Panc1 (cell line): Measurements from ENCODE around the gene LETMD1. TPM values are rescaled to one million over a fixed set of nuclear protein-coding genes. Genes with fewer than 3 reads are reported as not detected.

ENCODE experiments used
- ATAC-seq: fragments of 200-7000 bp; cut with Tn5 transposase; 2 replicates; pipeline ENCODE4 v1.9.1; 2020; ENCODE audit warnings: mild to moderate bottlenecking, moderate library complexity
- BruUV-seq: library from RNA; stranded (reverse); fragments of 400-500 nt; replicated peaks from 2 replicates; lab custom pipeline; 2021; lab: Mats Ljungman, UMichigan
- CTCF ChIA-PET: fragments of 300-600 bp; sonication (Branson Sonifier 250); formaldehyde crosslinking; loops from one replicate; lab custom pipeline; 2022; ENCODE audit warnings: antibody characterized with exemption; lab: Charles Lee
- POLR2A ChIA-PET: fragments of 300-600 bp; sonication (Branson Sonifier 250); formaldehyde crosslinking; loops from one replicate; lab custom pipeline; 2022; ENCODE audit warnings: antibody characterized with exemption; lab: Charles Lee
- DNase-seq: peaks from one replicate; pipeline ENCODE4 v3.0.0-alpha.2; 2010; ENCODE audit warnings: low read depth, low spot score
- H3K27ac ChIP-seq: 2 replicates; pipeline ENCODE4 v1.5.1; 2011; ENCODE audit warnings: mild to moderate bottlenecking, low read length, inconsistent platforms
- H3K27me3 ChIP-seq: fragments of 200-500 bp; sonication (Bioruptor generic); 2 replicates; pipeline ENCODE4 v1.6.0; 2014; ENCODE audit warnings: low read length, inconsistent platforms; ENCODE audit not compliant: control insufficient read depth, insufficient read depth
- H3K36me3 ChIP-seq: fragments of 200-500 bp; sonication (Bioruptor generic); 2 replicates; pipeline ENCODE4 v1.5.1; 2014; ENCODE audit warnings: inconsistent platforms, mild to moderate bottlenecking, low read length, moderate library complexity; ENCODE audit not compliant: control insufficient read depth, insufficient read depth
- H3K4me1 ChIP-seq: 2 replicates; pipeline ENCODE4 v1.5.1; 2011; ENCODE audit warnings: inconsistent platforms, mild to moderate bottlenecking, low read length, moderate library complexity; ENCODE audit not compliant: control insufficient read depth, insufficient read depth
- H3K4me3 ChIP-seq, 2 experiments: 2 replicates each; pipeline ENCODE4 v1.5.1; 2011 to 2012; ENCODE audit warnings: low read depth in 2 of 2, low read length in 2 of 2, mild to moderate bottlenecking in 2 of 2, inconsistent platforms in 1 of 2, moderate library complexity in 1 of 2
- H3K9me3 ChIP-seq: fragments of 200-500 bp; sonication (Bioruptor generic); 2 replicates; pipeline ENCODE4 v1.5.1; 2014; ENCODE audit warnings: low read depth, mild to moderate bottlenecking, inconsistent platforms, low read length, moderate library complexity; ENCODE audit not compliant: control insufficient read depth, insufficient read depth
- CTCF ChIP-seq: fragments of 450-650 bp; IDR thresholded peaks from 2 replicates; pipeline ENCODE4 v1.5.1; 2017; ENCODE audit warnings: mild to moderate bottlenecking
- POLR2AphosphoS5 ChIP-seq: IDR thresholded peaks from 2 replicates; pipeline ENCODE4 v1.6.1; 2012; ENCODE audit warnings: mild to moderate bottlenecking, low read depth, low read length, moderate library complexity
- REST ChIP-seq, 2 experiments: IDR thresholded peaks; 2 replicates each; pipeline ENCODE4 v1.6.1; 2011 to 2012; ENCODE audit warnings: low read depth in 2 of 2, control low read depth in 1 of 2, low read length in 1 of 2, mild to moderate bottlenecking in 1 of 2, moderate library complexity in 1 of 2; ENCODE audit not compliant: insufficient read depth in 1 of 2
- SIN3A ChIP-seq: IDR thresholded peaks from 2 replicates; pipeline ENCODE4 v1.6.1; 2012; ENCODE audit warnings: low read depth, mild to moderate bottlenecking, low read length, moderate library complexity, borderline replicate concordance; ENCODE audit not compliant: insufficient read depth
- TCF7L2 ChIP-seq: IDR thresholded peaks from 2 replicates; pipeline ENCODE4 v1.6.1; 2011; ENCODE audit warnings: mild to moderate bottlenecking, low read depth, low read length, inconsistent platforms
- in situ Hi-C: cut with HindIII; loops from 2 replicates; pipeline ENCODE4 v1.10.0; 2016; ENCODE audit warnings: low sequenced_read_pairs, low pct_unique_long_range_greater_than_20kb
- intact Hi-C: fragments of 100-400 bp; cut with micrococcal nuclease; formaldehyde crosslinking; loops from one replicate; pipeline ENCODE4 v1.10.0; 2022; ENCODE audit not compliant: unreplicated experiment
- total RNA-seq: library from RNA; stranded (reverse); gene quantifications from one replicate; pipeline ENCODE4 v1.2.1, GENCODE V29; 2021; ENCODE audit not compliant: unreplicated experiment

LETMD1 gene
- total RNA-seq, 1 experiment from 2014 or later = 47.9 TPM

GRCh38 chr12:51098611-51099010 lies 50.5 kb downstream of the LETMD1 start:
- DNase-seq (no peak), ATAC-seq (no peak)
- in situ Hi-C loops (no loop called here), intact Hi-C loops (no loop called here)
- H3K27ac ChIP-seq = no peak overlapping the region
- peaks cover 30% of the 10 kb centered on the region for H3K36me3 ChIP-seq
- ChIA-PET CTCF (no interaction called here), POLR2A (no interaction called here)
- BruUV-seq = no TSS peak
- no peak overlapping the region for H3K4me3 ChIP-seq
- H3K27me3 ChIP-seq = no peaks in the 10 kb centered on the region
- no peaks in the 10 kb centered on the region for H3K9me3 ChIP-seq
- H3K4me1 ChIP-seq = no peaks in the 10 kb centered on the region
- no peak for TF ChIP-seq CTCF
- TF ChIP-seq SIN3A = no peak
- no peak for TF ChIP-seq POLR2AphosphoS5
- no peak for TF ChIP-seq TCF7L2
- no peak for TF ChIP-seq REST (IDR thresholded peaks at IDR 0.05; ENCODE audit: insufficient read depth in 1 of 2, low read depth in 2 of 2, low read length in 1 of 2)

GRCh38 chr12:51103977-51104376 lies 55.9 kb downstream of the LETMD1 start:
- CTCF ChIA-PET = no interaction called here
- no TSS peak for BruUV-seq
- Histone ChIP-seq H3K36me3 (peaks cover 30% of the 10 kb centered on the region), H3K27me3 (no peaks in the 10 kb centered on the region), H3K9me3 (no peaks in the 10 kb centered on the region), H3K4me1 (no peaks in the 10 kb centered on the region), H3K4me3 (no peak overlapping the region), H3K27ac (no peak overlapping the region)
- ATAC-seq = no peak
- DNase-seq = no peak
- intact Hi-C loops (no loop called here), in situ Hi-C loops (no loop called here)
- no peak for TF ChIP-seq TCF7L2
- TF ChIP-seq REST (IDR thresholded peaks at IDR 0.05; ENCODE audit: insufficient read depth in 1 of 2, low read depth in 2 of 2, low read length in 1 of 2) = no peak
- no peak for TF ChIP-seq SIN3A
- no peak for TF ChIP-seq CTCF
- no peak for TF ChIP-seq POLR2AphosphoS5
- POLR2A ChIA-PET = no interaction called here
